Measurements from ENCODE around the gene BAD. TPM values are rescaled to one million over a fixed set of nuclear protein-coding genes. Genes with fewer than 3 reads are reported as not detected.

BAD gene
- total RNA-seq, 4 donors from 2014 or later = 93.9 to 154 (median 139) TPM

- in situ Hi-C loops (cut with MboI; ENCODE audit: low pct_ligation_motif_present in 1 of 4, low pct_unique_long_range_greater_than_20kb in 1 of 4, low sequenced_read_pairs in 3 of 4) (loop anchor here in 2 of 4 donors (5.0 kb wide), 1 partner anchor 102 kb away; no protein-coding TSS in a partner anchor), intact Hi-C loops (cut with DNase I; ENCODE audit: low total_unique reads) (loop anchor here (5.0 kb wide), 1 partner anchor 52 kb away; the partner anchor contains the start of gene PLCB3)
- Histone ChIP-seq H3K27me3 (peaks cover 27% of the 10 kb centered on the region), H3K4me3 (peak overlapping the region in 3 of 4 donors; percentile 32 to 81 (median 65)), H3K27ac (peak overlapping the region; percentile 90 to 99 (median 98)), H3K36me3 (no peaks in the 10 kb centered on the region), H3K4me1 (peaks cover 21 to 50% (median 45%) of the 10 kb centered on the region in 4 donors), H3K9me3 (no peaks in the 10 kb centered on the region)
- DNase-seq = no peak
- TF ChIP-seq POLR2AphosphoS5 (IDR thresholded peaks at IDR 0.05) = no peak
- TF ChIP-seq POLR2A (IDR thresholded peaks at IDR 0.05) = no peak
- TF ChIP-seq, protein P1, sequence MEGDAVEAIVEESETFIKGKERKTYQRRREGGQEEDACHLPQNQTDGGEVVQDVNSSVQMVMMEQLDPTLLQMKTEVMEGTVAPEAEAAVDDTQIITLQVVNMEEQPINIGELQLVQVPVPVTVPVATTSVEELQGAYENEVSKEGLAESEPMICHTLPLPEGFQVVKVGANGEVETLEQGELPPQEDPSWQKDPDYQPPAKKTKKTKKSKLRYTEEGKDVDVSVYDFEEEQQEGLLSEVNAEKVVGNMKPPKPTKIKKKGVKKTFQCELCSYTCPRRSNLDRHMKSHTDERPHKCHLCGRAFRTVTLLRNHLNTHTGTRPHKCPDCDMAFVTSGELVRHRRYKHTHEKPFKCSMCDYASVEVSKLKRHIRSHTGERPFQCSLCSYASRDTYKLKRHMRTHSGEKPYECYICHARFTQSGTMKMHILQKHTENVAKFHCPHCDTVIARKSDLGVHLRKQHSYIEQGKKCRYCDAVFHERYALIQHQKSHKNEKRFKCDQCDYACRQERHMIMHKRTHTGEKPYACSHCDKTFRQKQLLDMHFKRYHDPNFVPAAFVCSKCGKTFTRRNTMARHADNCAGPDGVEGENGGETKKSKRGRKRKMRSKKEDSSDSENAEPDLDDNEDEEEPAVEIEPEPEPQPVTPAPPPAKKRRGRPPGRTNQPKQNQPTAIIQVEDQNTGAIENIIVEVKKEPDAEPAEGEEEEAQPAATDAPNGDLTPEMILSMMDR (IDR thresholded peaks at IDR 0.05) = no peak
- no peak for TF ChIP-seq EP300 (IDR thresholded peaks at IDR 0.05; ENCODE audit: low read depth)
- WGBS, 2 donors (ENCODE audit: low coverage in 1 of 2) = 20 to 44% methylated on average over 2 to 5 of the region's 5 CpGs
Observed at GRCh38 chr11:64304032-64304315, 19.5 kb upstream of the BAD start.

DNA sequence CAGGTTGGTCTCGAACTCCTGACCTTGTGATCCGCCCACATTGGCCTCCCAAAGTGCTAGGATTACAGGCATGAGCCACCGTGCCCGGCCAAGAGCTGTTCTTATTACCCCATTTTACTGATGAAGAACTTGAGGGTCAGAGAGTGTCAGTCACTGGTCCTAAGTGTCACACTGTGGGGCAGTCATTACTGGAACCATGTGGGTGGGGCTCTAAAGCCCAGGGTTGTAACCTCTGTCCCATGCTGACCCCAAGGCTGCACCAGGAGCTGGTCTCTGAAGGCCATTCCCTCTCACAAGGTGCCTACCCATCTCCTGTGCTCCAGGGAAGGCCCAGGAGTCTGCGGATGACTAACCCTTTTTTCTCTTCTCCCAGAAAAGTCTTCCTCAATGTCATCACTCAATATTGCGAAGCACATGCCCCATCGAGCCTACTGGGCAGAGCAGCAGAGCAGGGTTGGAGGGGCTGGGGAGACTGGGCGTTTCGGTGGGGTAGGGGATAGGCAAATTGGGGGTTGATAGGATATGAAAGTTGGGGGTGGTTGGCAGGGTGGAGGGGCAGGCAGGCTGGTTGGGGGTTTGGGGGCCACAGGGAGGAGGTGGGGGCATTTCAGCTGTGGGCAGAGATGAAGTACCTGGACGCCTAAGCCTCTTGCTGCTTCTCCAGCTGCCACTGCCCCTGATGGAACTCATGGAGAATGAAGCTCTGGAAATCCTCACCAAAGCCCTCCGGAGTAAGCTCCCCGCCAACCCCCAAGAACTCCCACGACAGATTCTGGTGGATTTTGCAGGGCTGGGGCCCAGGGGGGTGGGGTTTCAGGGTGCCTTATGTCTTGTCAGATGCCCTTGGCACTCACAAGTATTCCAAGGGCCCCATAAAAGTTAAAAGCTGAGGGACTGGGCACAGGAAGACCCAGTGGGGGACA, 18.9 kb upstream of the BAD start:
- peaks cover 33% of the 10 kb centered on the region for H3K27me3 ChIP-seq
- 82% methylated on average over 13 of the region's 13 CpGs; no CpG with 5 or more reads in 1 of the 2 donors for WGBS, 2 donors (ENCODE audit: low coverage in 1 of 2)

GRCh38 chr11:64299847-64300648, 15.6 kb upstream of the BAD start, which contains the start of gene CATSPERZ:
CATSPERZ (plus strand) TSS chr11:64300358; CDS start chr11:64300411, 53 bp downstream.
- Histone ChIP-seq H3K9me3 (no peaks in the 10 kb centered on the region), H3K36me3 (no peaks in the 10 kb centered on the region), H3K4me1 (peaks cover 18 to 29% (median 28%) of the 10 kb centered on the region in 4 donors), H3K27me3 (peaks cover 65% of the 10 kb centered on the region), H3K27ac (peak within 1 kb of the TSS in 1 of 4 donors; percentile 3), H3K4me3 (peak within 1 kb of the TSS in 3 of 4 donors; percentile 21 to 50 (median 37))
- intact Hi-C loops (cut with DNase I; ENCODE audit: low total_unique reads) = loop anchor here (5.0 kb wide), 1 partner anchor 48 kb away; the partner anchor contains the start of gene PLCB3
- 8% methylated on average over 54 of the region's 54 CpGs; no CpG with 5 or more reads in 1 of the 2 donors for WGBS, 2 donors (ENCODE audit: low coverage in 1 of 2)
- TF ChIP-seq EP300 (IDR thresholded peaks at IDR 0.05; ENCODE audit: low read depth) (no peak), POLR2A (IDR thresholded peaks at IDR 0.05) (no peak), POLR2AphosphoS5 (IDR thresholded peaks at IDR 0.05) (no peak)
- TF ChIP-seq, protein P1 (IDR thresholded peaks at IDR 0.05) = no peak
- DNase-seq = no peak
- in situ Hi-C loops (cut with MboI; ENCODE audit: low pct_ligation_motif_present in 1 of 4, low pct_unique_long_range_greater_than_20kb in 1 of 4, low sequenced_read_pairs in 3 of 4) = loop anchor here (5.0 to 10.0 kb wide), 2 partner anchors 95 to 98 kb away; partner anchors contain the start of gene FERMT3 (in 1 of the 4)

More for the DNA sequence above, 18.9 kb upstream of the BAD start:
- peaks cover 22 to 51% (median 45%) of the 10 kb centered on the region in 4 donors for H3K4me1 ChIP-seq
- H3K4me3 ChIP-seq = peak overlapping the region in 1 of 4 donors; percentile 65
- DNase-seq = no peak
- intact Hi-C loops (cut with DNase I; ENCODE audit: low total_unique reads) = loop anchor here (5.0 kb wide), 1 partner anchor 51 kb away; the partner anchor contains the start of gene PLCB3
- peak overlapping the region; percentile 90 to 99 (median 98) for H3K27ac ChIP-seq
- H3K36me3 ChIP-seq = no peaks in the 10 kb centered on the region
- in situ Hi-C loops (cut with MboI; ENCODE audit: low pct_ligation_motif_present in 1 of 4, low pct_unique_long_range_greater_than_20kb in 1 of 4, low sequenced_read_pairs in 3 of 4) = loop anchor here in 2 of 4 donors (5.0 kb wide), 1 partner anchor 101 kb away; no protein-coding TSS in a partner anchor
- TF ChIP-seq POLR2A (IDR thresholded peaks at IDR 0.05) = no peak
- no peak for TF ChIP-seq EP300 (IDR thresholded peaks at IDR 0.05; ENCODE audit: low read depth)
- no peak for TF ChIP-seq POLR2AphosphoS5 (IDR thresholded peaks at IDR 0.05)
- TF ChIP-seq, protein P1 (IDR thresholded peaks at IDR 0.05) = no peak
- H3K9me3 ChIP-seq = no peaks in the 10 kb centered on the region

Data from transverse colon (tissue), 4 donors.